ENCODE data around the gene FANCE. TPM values are rescaled to one million over a fixed set of nuclear protein-coding genes. Genes with fewer than 3 reads are reported as not detected.

FANCE gene
- total RNA-seq, 6 donors from 2014 or later: 6.1 to 13.3 (median 9.3) TPM

- H3K4me3 ChIP-seq: no peak overlapping the region
- DNase-seq (no peak), ATAC-seq (ENCODE audit: low FRiP score in 2 of 2) (no peak)
- peaks cover 0 to 4% (median under 1%) of the 10 kb centered on the region in 4 donors for H3K4me1 ChIP-seq
- H3K36me3 ChIP-seq: no peaks in the 10 kb centered on the region
- WGBS, 2 donors: 47% methylated on average over 15 of the region's 15 CpGs; no CpG with 5 or more reads in 1 of the 2 donors
- TF ChIP-seq EP300 (IDR thresholded peaks at IDR 0.05) (no peak), POLR2A (IDR thresholded peaks at IDR 0.05) (no peak), POLR2AphosphoS5 (IDR thresholded peaks at IDR 0.05) (no peak), CTCF (IDR thresholded peaks at IDR 0.05) (no peak)
- no peaks in the 10 kb centered on the region for H3K9me3 ChIP-seq
- H3K27me3 ChIP-seq: peaks cover 0 to 3% (median under 1%) of the 10 kb centered on the region in 4 donors
- H3K27ac ChIP-seq: no peak overlapping the region
Measured at GRCh38 chr6:35503534-35503933, 51.4 kb downstream of the FANCE start.

- H3K4me3 ChIP-seq: no peak overlapping the region
- no peaks in the 10 kb centered on the region for H3K36me3 ChIP-seq
- peaks cover 0 to 4% (median 0%) of the 10 kb centered on the region in 4 donors for H3K4me1 ChIP-seq
- DNase-seq: no peak
- no peak overlapping the region for H3K27ac ChIP-seq
- no peak for ATAC-seq (ENCODE audit: low FRiP score in 2 of 2)
- 55 to 57% methylated on average over 8 to 12 of the region's 21 CpGs for WGBS, 2 donors
- H3K27me3 ChIP-seq: peaks cover 0 to 3% (median 0%) of the 10 kb centered on the region in 4 donors
- H3K9me3 ChIP-seq: no peaks in the 10 kb centered on the region
- TF ChIP-seq CTCF (IDR thresholded peaks at IDR 0.05) (no peak), POLR2AphosphoS5 (IDR thresholded peaks at IDR 0.05) (no peak), POLR2A (IDR thresholded peaks at IDR 0.05) (no peak), EP300 (IDR thresholded peaks at IDR 0.05) (no peak)
Measured at GRCh38 chr6:35505999-35506412, 53.9 kb downstream of the FANCE start.

DNA sequence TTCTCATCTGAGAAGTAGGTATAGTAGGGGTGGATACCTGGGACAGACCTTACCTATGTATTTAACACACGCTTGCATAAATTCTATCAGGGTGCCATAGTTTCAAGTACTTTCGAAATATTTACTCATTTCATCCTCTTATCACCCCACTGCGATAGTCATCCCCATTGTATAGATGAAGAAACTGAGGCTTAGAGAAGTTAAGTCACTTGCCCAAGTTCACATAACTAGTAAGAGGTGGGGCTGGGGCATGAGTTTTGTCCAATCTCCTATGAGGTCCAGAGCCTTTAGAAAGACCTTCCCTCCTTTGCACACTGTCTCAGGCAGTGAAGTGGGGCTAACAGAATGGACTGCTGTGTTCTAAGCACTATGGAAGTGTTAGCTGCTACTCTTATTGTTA lies 54.4 kb downstream of the FANCE start:
- WGBS, 2 donors: 87 to 88% methylated on average over 3 of the region's 3 CpGs
- TF ChIP-seq POLR2AphosphoS5 (IDR thresholded peaks at IDR 0.05) (no peak), POLR2A (IDR thresholded peaks at IDR 0.05) (no peak), CTCF (IDR thresholded peaks at IDR 0.05) (no peak), EP300 (IDR thresholded peaks at IDR 0.05) (no peak)
- ATAC-seq (ENCODE audit: low FRiP score in 2 of 2): no peak
- no peaks in the 10 kb centered on the region for H3K9me3 ChIP-seq
- DNase-seq: no peak
- H3K36me3 ChIP-seq: no peaks in the 10 kb centered on the region
- no peak overlapping the region for H3K4me3 ChIP-seq
- peaks cover 0 to 6% (median 2%) of the 10 kb centered on the region in 4 donors for H3K4me1 ChIP-seq
- H3K27ac ChIP-seq: no peak overlapping the region
- peaks cover 0 to 8% (median 4%) of the 10 kb centered on the region in 4 donors for H3K27me3 ChIP-seq

GRCh38 chr6:35507221-35507620 lies 55.1 kb downstream of the FANCE start:
- WGBS, 2 donors: 88 to 100% methylated on average over 2 of the region's 2 CpGs
- Histone ChIP-seq H3K27ac (no peak overlapping the region), H3K27me3 (peaks cover 0 to 15% (median 8%) of the 10 kb centered on the region in 4 donors), H3K36me3 (no peaks in the 10 kb centered on the region), H3K4me3 (no peak overlapping the region), H3K9me3 (no peaks in the 10 kb centered on the region), H3K4me1 (peaks cover 0 to 12% (median 8%) of the 10 kb centered on the region in 4 donors)
- TF ChIP-seq EP300 (IDR thresholded peaks at IDR 0.05): no peak
- TF ChIP-seq POLR2AphosphoS5 (IDR thresholded peaks at IDR 0.05): no peak
- ATAC-seq (ENCODE audit: low FRiP score in 2 of 2) (no peak), DNase-seq (no peak)

- TF ChIP-seq POLR2AphosphoS5 (IDR thresholded peaks at IDR 0.05) (no peak), POLR2A (IDR thresholded peaks at IDR 0.05) (no peak), EP300 (IDR thresholded peaks at IDR 0.05) (no peak), CTCF (IDR thresholded peaks at IDR 0.05) (no peak)
- Histone ChIP-seq H3K4me3 (no peak overlapping the region), H3K9me3 (no peaks in the 10 kb centered on the region), H3K36me3 (no peaks in the 10 kb centered on the region), H3K27ac (no peak overlapping the region), H3K4me1 (peaks cover 0 to 12% (median 8%) of the 10 kb centered on the region in 4 donors), H3K27me3 (peaks cover 0 to 17% (median 9%) of the 10 kb centered on the region in 4 donors)
- DNase-seq (no peak), ATAC-seq (ENCODE audit: low FRiP score in 2 of 2) (no peak)
- 63 to 84% methylated on average over 2 of the region's 2 CpGs for WGBS, 2 donors
Measured at GRCh38 chr6:35508027-35508426, 55.9 kb downstream of the FANCE start.
